GM21529 (cell line): ENCODE measurements around the gene MAP2K2.

Experiments used
- ATAC-seq: cut with Tn5 transposase; IDR thresholded peaks from one replicate; pipeline ENCODE4 v1.9.1; 2021; ENCODE audit not compliant: unreplicated experiment

The MAP2K2 gene

GRCh38 chr19:4045597-4046361 lies 78.1 kb downstream of the MAP2K2 start:
- no peak for ATAC-seq

- no peak for ATAC-seq
These were observed 78.9 kb downstream of the MAP2K2 start for GRCh38 chr19:4044990-4045465.

- ATAC-seq = no peak
These were observed 79.8 kb downstream of the MAP2K2 start for GRCh38 chr19:4043966-4044715.

- ATAC-seq = no peak
These were observed 80.5 kb downstream of the MAP2K2 start for GRCh38 chr19:4043401-4043800.

- ATAC-seq = no peak
These were observed 81.2 kb downstream of the MAP2K2 start for GRCh38 chr19:4042731-4043082.

GRCh38 chr19:4042064-4042730 lies 81.7 kb downstream of the MAP2K2 start:
- no peak for ATAC-seq
